Activated naive CD8-positive, alpha-beta T cell treated with anti-CD3 and anti-CD28 coated beads, Interleukin-2, amount 50 U/mL, for 16 hours (primary cell): ENCODE results near the gene PRDM16.

Source experiments
- DNase-seq: peaks from one replicate; pipeline ENCODE4 v3.0.0-alpha.2; 2020; ENCODE audit warnings: low read depth, low spot score

PRDM16 gene

DNA sequence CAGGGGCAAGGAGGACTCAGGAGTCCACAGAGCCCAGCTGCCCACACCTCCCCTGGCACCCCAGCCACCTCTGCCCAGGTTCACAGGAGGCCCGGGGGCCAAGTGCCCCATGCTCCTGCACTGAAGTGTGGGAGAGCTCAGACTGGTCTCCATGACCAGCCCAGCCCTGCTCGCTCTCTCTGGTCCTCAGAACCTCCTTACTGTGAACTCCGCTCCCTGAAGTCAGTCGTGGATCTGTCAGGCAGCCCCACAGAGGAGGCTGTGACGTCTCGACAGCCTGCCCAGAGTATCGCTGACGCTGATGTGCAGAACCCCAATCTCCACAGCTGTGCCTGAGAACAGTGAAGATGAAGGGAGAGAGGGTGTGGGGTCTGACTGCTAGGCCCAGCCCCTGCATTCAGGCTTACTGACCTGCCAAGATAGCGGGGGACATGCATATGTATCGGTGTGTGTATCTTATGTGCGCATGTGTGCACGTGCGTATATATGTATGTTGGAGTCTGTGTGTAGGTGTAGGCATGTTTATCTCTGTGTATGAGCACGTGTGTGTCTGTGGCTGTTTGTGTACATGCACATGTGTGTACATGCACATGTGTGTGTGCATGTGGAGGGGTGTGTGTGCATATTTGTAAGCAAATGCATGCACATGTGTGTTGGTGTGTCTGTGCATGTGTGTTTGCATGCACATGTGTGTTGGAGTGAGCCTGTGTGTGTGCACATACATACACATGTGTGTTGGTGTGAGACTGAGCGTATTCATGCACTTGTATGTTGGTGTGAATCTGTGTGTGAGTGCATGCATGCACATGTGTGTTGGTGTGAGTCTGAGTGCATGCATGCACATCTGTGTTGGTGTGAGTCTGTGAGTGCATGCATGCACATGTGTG is 267.0 kb downstream of the PRDM16 start:
- DNase-seq, result no peak

DNA sequence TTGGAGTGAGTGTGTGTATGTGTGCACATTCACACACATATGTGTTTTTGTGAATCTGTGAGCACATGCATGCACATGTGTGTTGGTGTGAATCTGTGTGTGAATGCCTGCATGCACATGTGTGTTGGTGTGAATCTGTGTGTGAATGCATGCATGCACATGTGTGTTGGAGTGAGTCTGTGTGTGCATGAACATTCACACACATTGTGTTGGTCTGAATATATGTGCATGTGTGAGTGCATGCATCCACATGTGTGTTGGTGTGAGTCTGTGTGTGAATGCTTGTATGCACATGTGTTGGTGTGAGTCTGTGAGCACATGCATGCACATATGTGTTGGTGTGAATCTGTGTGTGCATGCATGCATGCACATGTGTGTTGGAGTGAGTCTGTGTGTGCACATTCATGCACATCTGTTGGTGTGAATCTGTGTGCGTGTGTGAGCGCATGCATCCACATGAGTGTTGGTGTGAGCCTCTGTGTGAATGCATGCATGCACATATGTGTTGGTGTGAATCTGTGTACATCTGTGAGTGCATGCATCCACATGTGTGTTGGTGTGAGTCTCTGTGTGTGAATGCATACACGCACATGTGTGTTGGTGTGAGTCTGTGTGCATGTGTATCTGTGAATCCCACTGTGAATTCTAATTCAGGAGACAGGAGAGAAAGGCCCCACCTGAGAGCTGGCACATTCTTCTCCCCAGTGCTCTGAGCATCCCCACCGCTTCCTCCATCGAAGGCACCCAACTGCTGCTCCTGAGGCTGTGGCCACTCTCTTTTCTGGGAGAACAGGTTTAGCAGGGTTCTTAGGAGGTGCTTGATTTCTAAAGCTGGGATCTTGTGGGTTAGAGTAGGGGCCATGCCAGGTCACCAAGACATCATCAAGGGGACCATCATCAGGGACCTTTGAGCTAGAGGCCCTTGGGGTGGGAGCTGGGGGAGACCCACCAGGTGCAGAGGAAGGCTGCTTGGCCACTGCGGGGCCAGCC is 267.9 kb downstream of the PRDM16 start:
- DNase-seq, result no peak

DNA sequence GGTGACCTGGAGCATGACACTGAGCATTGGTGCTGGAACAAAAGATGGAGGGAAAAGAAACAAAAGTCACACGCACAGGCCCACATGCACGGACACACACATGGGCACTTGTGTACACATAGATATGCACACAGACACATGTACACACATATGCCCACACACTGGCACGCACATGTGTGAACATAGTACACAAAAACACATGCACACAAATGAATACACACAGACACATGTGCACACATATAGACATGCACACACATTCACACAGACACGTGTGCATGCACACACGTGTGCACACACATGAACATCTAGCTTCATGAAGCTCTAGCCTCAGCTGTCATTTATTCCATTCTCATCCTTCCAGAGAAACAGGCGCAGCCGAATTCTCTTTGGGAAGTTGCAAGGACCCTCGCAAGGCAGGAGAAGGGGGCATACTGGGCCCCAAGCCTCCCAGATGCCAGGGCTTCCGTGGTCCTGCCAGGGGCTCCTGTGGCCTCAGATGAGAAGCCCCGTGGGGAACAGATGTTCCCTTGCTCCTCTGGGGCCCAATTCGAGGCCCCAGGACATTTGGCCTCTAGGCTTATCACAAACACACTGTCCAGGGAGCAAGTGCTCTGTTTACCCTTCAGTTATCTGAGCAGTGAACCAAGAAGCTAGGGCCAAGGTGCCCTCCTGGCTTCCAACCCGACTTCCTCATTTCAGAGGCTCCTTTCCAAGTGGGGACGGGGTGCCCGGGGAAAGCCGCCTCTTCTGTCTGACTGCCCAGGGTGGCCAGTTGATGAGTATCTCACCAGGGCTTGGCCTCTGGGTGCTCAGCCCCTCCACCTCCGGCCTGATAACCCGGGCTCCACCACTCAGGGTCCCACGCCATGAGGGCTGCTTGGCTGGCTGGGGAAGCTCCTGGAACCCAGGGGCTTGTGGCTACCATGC is 269.1 kb downstream of the PRDM16 start:
- DNase-seq, result no peak

DNA sequence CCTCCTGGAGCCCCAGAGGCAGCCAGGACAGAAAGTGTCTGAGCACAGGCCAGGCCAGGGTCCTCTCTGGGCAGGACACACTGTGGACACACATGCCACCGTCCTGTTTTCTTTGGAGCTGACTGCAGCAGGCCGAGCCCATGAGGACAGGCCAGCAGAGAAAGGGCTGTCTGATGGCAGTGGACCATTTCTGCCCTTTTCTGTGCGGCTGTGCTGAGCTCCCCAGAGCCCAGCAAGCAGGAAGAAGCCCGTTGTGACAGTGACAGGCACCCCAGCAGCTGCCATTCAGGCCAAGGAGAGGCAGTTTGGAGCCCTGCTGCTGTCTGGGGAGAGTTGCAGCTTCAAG is 269.7 kb downstream of the PRDM16 start:
- DNase-seq, result no peak

DNA sequence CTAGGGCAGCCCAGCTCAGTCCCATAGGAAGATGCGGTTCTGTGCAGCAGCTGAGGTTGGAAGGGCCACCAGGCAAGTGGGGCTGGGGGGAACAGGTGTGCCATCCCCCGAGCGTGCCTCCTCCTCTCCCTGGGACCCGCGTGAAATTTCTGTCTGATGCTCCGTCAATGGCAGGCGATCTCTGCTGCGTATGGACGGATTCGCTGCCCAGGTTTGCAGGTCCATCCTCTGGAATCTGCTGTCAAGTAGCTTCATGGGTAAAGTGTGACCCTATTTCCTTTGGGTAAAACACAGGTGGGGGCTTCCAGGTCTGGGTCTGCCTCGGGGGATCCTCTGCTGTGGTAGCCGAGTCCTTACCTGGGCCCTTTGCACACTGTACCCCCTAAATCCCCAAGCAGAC is 270.9 kb downstream of the PRDM16 start:
- no peak for DNase-seq

DNA sequence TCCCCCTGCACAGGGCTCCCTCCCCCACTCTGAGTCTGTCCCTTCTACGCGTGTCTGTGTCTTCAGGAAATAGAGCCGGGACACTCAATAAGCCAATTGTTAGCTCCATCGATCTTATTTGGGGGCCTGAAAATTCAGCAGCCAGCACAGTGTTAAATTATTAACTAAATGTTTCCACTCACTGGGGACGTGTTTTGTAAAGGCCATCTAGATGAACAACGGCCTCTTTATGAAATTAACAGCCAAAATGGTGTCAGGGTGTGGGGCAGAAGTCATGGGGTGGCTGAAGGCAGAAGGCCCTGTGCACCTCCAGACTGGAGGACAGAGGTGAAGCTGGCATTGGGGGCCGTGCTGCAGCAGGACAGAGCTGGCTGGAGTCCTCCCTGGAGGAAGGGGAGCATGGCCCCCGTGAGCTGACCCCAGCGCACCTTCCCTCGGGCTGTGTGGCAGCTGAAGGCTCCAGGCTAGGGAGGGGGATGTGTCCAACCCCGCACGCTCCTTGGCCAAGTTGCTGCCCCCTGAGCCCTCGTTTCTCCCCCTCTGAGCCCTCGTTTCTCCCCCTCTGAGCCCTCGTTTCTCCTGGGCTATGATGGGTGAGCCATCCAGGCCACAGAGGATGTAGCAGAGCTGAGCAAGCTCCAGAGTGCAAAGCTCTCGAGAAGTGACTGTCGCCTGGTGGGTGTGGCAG is 271.7 kb downstream of the PRDM16 start:
- DNase-seq, result no peak

DNA sequence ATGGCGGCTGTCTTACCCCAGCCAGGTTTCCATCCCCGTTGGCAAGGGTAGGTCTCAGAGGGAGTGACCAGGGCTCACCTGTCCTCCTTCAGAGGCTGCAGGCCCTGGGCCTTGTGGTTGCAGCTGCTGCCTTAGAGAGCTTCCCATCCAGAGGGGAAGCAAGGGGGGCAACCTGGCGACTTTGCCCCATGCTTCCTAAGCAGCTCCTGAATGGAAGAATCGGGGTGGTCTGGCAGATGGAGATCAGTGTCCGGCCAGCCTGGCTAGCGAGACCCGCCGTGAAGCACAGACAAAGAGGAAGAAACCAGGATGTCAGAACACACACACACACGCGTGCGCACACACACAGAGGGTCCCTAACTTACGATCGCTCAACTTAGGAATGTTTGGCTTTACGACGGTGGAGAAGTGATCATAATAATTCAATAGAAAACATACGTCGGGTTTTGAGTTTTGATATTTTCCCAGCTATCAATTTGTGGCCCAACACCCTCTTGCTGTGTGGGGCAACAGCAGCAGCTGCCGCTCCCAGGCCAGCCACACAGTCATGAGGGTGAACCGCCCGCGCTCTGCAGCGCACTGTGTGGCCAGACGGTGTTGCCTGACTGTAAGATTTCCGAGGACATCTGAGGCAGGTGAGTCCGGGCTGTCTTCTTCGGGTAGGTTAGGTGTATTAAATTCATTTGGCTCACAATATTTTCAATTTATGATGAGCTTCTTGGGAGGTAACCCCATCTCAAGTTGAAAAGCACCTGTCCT is 272.4 kb downstream of the PRDM16 start:
- no peak for DNase-seq

DNA sequence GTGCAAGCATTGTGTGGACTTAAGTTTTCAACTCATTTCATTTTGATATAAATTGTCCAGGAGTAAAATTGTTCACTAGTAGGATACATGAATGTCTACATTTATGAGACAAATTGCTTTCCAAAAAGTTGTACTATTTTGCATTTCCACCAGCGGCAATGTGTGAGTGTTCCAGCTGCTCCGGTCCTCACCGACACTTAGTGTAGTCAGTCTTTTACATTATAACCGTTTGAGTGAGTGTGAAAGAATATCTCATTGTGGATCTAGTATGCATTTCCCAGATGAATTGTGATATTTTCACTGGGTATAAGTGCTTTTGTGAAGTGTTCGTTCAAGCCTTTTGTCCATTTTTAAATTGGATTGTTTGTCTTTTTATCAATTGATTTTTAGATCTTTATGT is 274.0 kb downstream of the PRDM16 start:
- no peak for DNase-seq

DNA sequence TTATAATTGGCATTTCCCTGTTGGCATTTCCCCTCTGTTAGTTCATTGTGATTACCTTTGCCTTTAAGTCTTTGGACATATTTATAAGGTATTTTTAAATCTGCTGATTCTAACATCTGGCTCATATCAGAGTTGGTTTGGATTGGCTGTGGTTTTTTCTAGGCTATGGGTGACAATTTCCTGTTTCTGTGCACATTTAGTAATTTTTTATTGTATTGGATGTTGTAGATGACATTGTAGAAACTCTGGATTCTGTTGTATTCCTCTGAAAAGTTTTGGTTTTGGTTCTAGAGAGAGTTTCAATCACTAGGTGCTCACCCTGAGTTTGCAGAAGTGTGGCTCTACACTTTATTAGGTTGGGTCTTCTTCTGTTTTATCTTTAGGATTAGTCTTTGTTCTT is 275.4 kb downstream of the PRDM16 start:
- no peak for DNase-seq

DNA sequence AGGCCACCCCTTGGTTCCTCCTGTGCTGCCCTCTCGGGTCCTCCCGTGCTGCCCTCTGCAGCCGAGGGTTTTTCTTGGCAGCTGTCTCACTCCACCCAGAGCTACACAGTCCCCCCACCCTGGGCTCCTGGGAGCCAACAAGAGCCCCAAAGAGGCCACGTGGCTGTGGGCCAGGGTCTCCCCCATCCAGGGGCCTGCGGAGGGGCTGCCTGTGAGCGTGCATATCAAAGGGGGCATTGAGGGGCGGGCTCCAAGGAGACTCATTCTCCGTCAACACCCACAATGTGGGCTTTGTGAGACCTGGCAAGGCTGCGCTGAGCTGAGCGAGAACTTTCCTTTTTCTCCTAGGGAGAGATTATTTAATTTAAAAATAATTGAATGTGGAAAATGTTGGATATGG is 276.8 kb downstream of the PRDM16 start:
- no peak for DNase-seq

DNA sequence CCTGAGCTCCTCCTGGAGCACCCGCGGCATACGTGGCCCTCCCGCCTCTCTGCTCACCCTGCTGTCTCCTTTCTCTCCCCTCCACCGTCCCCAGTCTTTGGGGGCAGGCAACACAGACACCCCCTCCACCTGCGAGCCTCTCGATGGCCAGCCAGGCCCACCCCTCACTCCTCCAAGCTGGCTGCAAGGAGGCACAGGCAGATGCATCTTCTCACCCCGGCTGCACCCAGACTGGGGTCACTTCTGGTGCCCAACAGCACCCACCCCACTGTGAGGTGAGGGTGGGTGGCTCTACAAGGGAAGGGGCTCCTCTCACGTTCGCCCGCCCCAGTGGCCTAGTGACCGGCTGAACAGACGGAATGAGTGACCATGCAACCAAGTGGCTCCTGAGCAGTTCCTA is 277.5 kb downstream of the PRDM16 start:
- DNase-seq, result no peak

DNA sequence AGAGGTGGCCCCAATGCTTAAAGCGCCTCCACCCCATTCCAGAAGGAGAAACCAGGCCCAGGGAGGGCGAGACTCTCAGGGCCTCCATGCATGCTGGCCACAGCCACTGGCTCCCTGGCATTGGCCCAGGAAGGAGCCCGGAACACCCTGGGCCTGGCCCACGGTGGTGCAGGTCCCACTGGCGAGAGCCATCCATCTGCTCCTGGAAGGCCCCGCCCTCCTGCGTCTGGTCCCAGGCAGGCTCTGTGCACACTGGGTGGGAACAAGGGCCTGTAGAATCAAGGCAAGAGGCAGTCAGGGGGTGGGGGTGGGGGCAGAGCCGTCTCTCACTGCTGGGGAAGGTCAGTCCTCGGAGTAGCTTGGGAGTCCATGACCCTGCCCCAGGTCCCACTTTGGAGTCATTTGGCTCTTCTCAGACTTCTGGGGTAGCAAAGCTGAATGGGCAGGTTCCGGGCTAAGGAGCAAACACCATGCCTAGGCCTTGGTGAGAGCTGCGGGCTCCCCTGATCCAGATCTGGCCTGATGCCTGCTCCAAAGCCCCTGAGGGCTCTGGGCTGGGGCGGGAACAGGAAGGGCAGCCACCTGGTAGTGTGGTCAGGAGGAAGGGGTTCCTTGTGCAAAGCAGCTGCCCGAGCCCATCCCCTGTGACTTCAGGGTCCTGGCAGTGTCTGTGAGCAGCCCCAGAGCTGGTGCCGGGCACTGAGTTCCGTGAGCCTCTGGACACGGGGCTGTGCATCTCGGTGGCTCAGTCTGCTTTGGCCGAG is 278.4 kb downstream of the PRDM16 start:
- no peak for DNase-seq

DNA sequence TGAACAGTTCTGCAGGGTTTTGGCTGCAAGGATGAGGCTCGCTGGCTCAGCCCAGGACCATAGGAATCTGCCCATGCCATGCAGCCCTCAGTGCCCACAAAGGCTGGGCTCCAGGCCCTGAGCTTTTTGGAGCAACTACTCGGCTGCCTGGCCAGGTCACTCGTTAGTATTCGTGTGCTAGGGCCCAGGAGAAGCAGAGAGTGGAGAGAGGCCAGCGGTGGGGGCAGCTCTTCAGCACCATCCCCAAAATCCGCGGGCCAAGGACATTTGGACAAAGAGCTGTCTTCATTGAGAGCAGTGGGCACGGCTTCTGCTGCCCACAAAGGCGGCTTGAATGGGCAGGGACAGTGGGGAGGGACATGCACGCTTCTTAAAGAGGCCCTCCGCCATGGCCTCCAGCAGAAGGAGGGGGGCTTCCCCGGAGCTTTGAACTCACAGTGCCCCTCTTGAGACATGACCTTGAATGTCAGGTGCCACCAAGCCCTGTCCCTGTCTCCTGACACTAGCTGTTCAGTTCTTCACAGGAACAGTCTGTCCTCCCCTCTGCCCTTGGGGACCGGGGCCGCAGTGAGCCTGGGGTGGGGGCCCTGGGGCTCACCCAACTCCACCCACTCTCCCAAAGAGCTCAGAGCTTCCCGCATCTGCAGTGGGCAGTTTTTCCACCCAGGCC is 279.3 kb downstream of the PRDM16 start:
- DNase-seq, result no peak

DNA sequence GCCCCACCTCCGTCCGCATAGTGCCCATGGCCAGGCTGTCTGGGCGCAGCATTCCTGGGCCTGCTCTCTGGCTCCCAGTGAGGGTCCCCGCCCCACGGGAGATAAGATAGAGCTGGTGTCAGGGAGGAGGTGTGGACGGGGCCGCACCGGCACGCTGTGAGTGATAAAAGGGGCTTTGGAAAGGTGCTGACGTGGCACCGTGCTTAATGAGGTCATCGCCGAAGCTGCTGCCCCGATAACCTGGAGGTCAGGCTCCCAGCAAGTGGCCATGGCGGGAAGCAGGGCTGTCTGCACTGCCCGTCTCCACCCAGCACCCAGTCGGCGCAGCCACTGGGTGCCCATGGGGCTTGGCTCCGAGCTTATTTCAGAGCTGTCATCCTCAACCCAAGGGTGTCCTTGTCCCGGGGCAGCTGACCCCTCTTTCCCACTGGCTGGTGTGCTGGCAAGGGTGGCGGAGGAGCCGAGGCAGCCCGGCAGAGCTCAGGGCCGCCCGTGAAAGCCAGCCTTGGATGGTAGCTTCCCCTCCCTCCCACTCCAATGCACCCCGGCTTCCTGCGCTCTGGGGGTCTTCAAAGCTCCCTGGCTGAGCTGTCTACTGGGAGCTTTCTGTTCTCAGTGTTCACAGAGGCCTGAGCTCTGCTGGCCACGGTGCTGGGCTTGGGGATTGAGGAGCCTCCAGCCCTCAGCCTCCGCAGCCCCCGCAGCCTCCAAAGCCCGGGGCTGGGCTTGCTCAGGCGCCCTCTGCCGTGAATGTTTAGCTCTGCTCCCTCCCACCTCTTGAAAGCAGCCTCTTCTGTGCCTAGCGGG is 280.4 kb downstream of the PRDM16 start:
- DNase-seq, result no peak

DNA sequence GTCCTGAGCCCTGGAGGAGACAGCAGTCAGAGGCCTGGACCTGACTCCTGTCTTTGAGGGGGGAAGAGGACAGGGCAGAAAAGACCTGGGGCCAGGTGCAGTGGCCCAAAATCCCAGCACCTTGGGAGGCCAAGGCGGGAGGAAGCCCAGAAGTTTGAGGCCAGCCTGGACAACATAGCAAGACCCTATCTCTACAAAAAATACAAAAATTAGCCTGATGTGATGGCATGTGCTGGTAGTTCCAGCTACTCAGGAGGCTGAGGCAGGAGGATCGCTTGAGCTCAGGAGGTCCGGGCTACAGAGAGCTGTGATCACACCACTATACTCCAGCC is 280.9 kb downstream of the PRDM16 start:
- no peak for DNase-seq

DNA sequence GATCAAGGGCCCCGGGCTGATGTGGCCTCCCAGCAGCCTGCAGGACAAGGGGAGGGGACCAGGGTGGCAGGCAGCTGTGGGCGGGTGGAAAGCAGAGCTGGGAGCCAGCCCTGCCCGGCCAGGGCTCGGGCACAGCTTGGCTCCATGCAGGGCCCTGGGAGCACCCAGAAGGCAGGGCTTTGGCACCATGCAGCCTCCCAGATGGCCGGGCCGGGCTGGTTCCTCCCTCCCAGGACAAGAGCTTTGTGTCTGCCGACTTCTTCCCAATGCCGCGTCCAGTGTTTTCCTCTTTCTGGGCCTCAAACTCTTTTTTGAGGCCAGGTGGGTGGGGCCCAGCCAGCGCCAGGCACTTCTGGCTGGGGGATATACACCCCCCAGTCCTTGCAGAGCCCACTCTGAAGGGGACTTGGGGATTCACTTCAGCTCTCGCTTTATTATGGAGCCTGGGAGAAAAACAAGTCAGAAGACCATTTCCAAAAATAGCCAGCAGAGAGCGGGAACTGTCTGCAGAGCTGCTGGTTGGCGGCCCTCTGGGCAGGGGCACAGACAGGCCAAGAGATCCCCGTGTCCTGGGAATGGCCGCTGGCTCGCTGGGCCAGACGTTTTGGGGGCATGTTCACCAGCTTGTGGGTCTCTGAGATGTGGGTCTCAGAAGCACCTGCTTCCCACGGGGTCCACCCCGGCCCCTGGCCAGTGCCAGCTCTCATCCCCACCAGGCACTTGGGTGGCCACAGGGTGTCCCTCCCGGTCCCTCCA is 281.7 kb downstream of the PRDM16 start:
- no peak for DNase-seq
